ENCODE measurements around the gene TNFRSF1A.

Gene TNFRSF1A

GRCh38 chr12:6279256-6279628, 62.6 kb downstream of the TNFRSF1A start:
- H3K4me3 ChIP-seq (ENCODE audit: low read length), result no peak overlapping the region
- TF ChIP-seq CTCF (IDR thresholded peaks at IDR 0.05; ENCODE audit: insufficient read depth, low read depth, low read length, missing control alignments), result no peak
- DNase-seq (ENCODE audit: low read depth), result no peak
